HCT116 (cell line): ENCODE data around the gene ZNF554. TPM values are rescaled to one million over a fixed set of nuclear protein-coding genes. Genes with fewer than 3 reads are reported as not detected.

Experiments used
- ATAC-seq: fragments of 200-7000 bp; cut with Tn5 transposase; 2 replicates; pipeline ENCODE4 v1.9.1; 2020; ENCODE audit warnings: mild to moderate bottlenecking, moderate library complexity
- BruUV-seq: library from RNA; stranded (reverse); fragments of 400-500 nt; replicated peaks from 2 replicates; lab custom pipeline; 2021; lab: Mats Ljungman, UMichigan
- CTCF ChIA-PET: fragments of 300-600 bp; sonication (Branson Sonifier 250); formaldehyde crosslinking; loops from one replicate; lab custom pipeline; 2021; ENCODE audit warnings: antibody characterized with exemption; lab: Charles Lee
- POLR2A ChIA-PET: fragments of 300-600, 350-600 bp; sonication (Branson Sonifier 250); formaldehyde crosslinking; loops from one replicate; lab custom pipeline; 2021; ENCODE audit warnings: antibody characterized with exemption; lab: Charles Lee
- RAD21 ChIA-PET, 2 experiments: fragments of 300-600 bp; sonication (Branson Sonifier 250); formaldehyde crosslinking; loops; one replicate each; lab custom pipeline; 2023; ENCODE audit warnings: low total read pairs in 2 of 2; ENCODE audit not compliant: uncharacterized antibody in 2 of 2, unreplicated experiment in 2 of 2, low non-redundant PET in 1 of 2; lab: Charles Lee
- DNase-seq: peaks from one replicate; pipeline ENCODE4 v3.0.0-alpha.2; 2010; ENCODE audit warnings: low read depth, low spot score
- H2AFZ ChIP-seq: fragments of 200-600 bp; shearing (Covaris generic), sonication (generic); 2 replicates; pipeline ENCODE4 v1.6.1; 2017; ENCODE audit warnings: low read depth, mixed run types, mixed read lengths, antibody characterized with exemption, low read length; ENCODE audit not compliant: poor library complexity, severe bottlenecking
- H3K27ac ChIP-seq: 2 replicates; pipeline ENCODE4 v1.5.1; 2012; ENCODE audit warnings: low read depth, low read length
- H3K27me3 ChIP-seq: fragments of 200-600 bp; sonication (generic); 2 replicates; pipeline ENCODE4 v1.6.1; 2016; ENCODE audit warnings: mixed run types, low read length, mixed read lengths; ENCODE audit not compliant: insufficient read depth
- H3K36me3 ChIP-seq, 2 experiments: fragments of 200-500 bp in 1 of 2; fragments of 200-600 bp in 1 of 2; sonication (Bioruptor generic) in 1 of 2; sonication (generic) in 1 of 2; 2 replicates each; pipeline versions ENCODE4 v1.5.1 to v1.6.1; 2014 to 2016; ENCODE audit warnings: low read length in 2 of 2, inconsistent platforms in 1 of 2, mixed read lengths in 1 of 2, mixed run types in 1 of 2; ENCODE audit not compliant: insufficient read depth in 2 of 2, control insufficient read depth in 1 of 2
- H3K4me1 ChIP-seq, 2 experiments: fragments of 200-600 bp in 1 of 2; sonication (generic) in 1 of 2; 2 replicates each; pipeline versions ENCODE4 v1.5.1 to v1.6.1; 2012 to 2017; ENCODE audit warnings: low read length in 2 of 2, inconsistent platforms in 1 of 2, mild to moderate bottlenecking in 1 of 2, mixed read lengths in 1 of 2, mixed run types in 1 of 2, moderate library complexity in 1 of 2; ENCODE audit not compliant: insufficient read depth in 2 of 2, control insufficient read depth in 1 of 2
- H3K4me2 ChIP-seq: fragments of 200-600 bp; sonication (generic); 2 replicates; pipeline ENCODE4 v1.6.1; 2017; ENCODE audit warnings: mixed run types, low read length, mixed read lengths
- H3K4me3 ChIP-seq, 2 experiments: fragments of 200-600 bp in 1 of 2; sonication (generic) in 1 of 2; replicated peaks in 1 of 2; 2 replicates each; pipeline ENCODE4 v1.5.1; 2011 to 2016; ENCODE audit warnings: low read length in 2 of 2, control low read depth in 1 of 2, low read depth in 1 of 2, mild to moderate bottlenecking in 1 of 2, mixed read lengths in 1 of 2, mixed run types in 1 of 2
- H3K79me2 ChIP-seq: fragments of 200-600 bp; sonication (generic); 2 replicates; pipeline ENCODE4 v1.6.1; 2017; ENCODE audit warnings: mild to moderate bottlenecking, mixed run types, low read length, moderate library complexity, mixed read lengths; ENCODE audit not compliant: insufficient read depth
- H3K9ac ChIP-seq: fragments of 200-600 bp; sonication (generic); 2 replicates; pipeline ENCODE4 v1.6.1; 2016; ENCODE audit warnings: low read length, mixed read lengths
- H3K9me2 ChIP-seq: fragments of 200-600 bp; sonication (generic), shearing (Covaris generic); 2 replicates; pipeline ENCODE4 v1.6.1; 2017; ENCODE audit warnings: mixed run types, mild to moderate bottlenecking, moderate library complexity; ENCODE audit not compliant: insufficient read depth
- H3K9me3 ChIP-seq, 2 experiments: fragments of 200-500 bp in 1 of 2; fragments of 200-600 bp in 1 of 2; sonication (Bioruptor generic) in 1 of 2; sonication (generic) in 1 of 2; 2 replicates each; pipeline ENCODE4 v1.6.1; 2014 to 2017; ENCODE audit warnings: low read length in 2 of 2, mixed read lengths in 2 of 2, inconsistent platforms in 1 of 2, low read depth in 1 of 2, mild to moderate bottlenecking in 1 of 2, mixed run types in 1 of 2, moderate library complexity in 1 of 2; ENCODE audit not compliant: control insufficient read depth in 1 of 2, insufficient read depth in 1 of 2
- H4K20me1 ChIP-seq: fragments of 200-600 bp; sonication (generic), shearing (Covaris generic); 2 replicates; pipeline ENCODE4 v1.6.1; 2017; ENCODE audit warnings: mixed run types, mild to moderate bottlenecking, moderate library complexity; ENCODE audit not compliant: insufficient read depth
- ATF3 ChIP-seq: IDR thresholded peaks from 2 replicates; pipeline ENCODE4 v1.6.1; 2012
- CBX3 ChIP-seq: IDR thresholded peaks from 2 replicates; pipeline ENCODE4 v1.6.1; 2012; ENCODE audit warnings: low read depth
- CEBPB ChIP-seq: IDR thresholded peaks from 2 replicates; pipeline ENCODE4 v1.6.1; 2012; ENCODE audit warnings: low read depth
- CTCF ChIP-seq, 3 experiments: fragments of 200-600 bp in 1 of 3; sonication (generic) in 1 of 3; IDR thresholded peaks in 2 of 3; conservative IDR thresholded peaks in 1 of 3; 2 replicates each; pipeline ENCODE4 v1.5.1; 2012 to 2017; ENCODE audit warnings: low read depth in 2 of 3, low read length in 2 of 3, antibody characterized with exemption in 1 of 3, borderline replicate concordance in 1 of 3, control low read depth in 1 of 3, mild to moderate bottlenecking in 1 of 3, mixed read lengths in 1 of 3, mixed run types in 1 of 3, moderate library complexity in 1 of 3; ENCODE audit not compliant: insufficient read depth in 1 of 3
- EGR1 ChIP-seq: IDR thresholded peaks from 2 replicates; pipeline ENCODE4 v1.6.1; 2012; ENCODE audit warnings: low read depth
- ELF1 ChIP-seq: IDR thresholded peaks from 2 replicates; pipeline ENCODE4 v1.6.1; 2012; ENCODE audit warnings: low read depth, borderline replicate concordance
- EZH2 ChIP-seq: fragments of 200-600 bp; sonication (generic); IDR thresholded peaks from 2 replicates; pipeline ENCODE4 v1.6.1; 2017; ENCODE audit warnings: antibody characterized with exemption, mixed run types
- EZH2phosphoT487 ChIP-seq: fragments of 200-600 bp; IDR thresholded peaks from 2 replicates; pipeline ENCODE4 v1.6.1; 2018; ENCODE audit warnings: antibody characterized with exemption, borderline replicate concordance
- FOSL1 ChIP-seq: IDR thresholded peaks from 2 replicates; pipeline ENCODE4 v1.6.1; 2012; ENCODE audit warnings: low read depth
- POLR2A ChIP-seq: IDR thresholded peaks from 2 replicates; pipeline ENCODE4 v1.7.0; 2011; ENCODE audit warnings: borderline replicate concordance; ENCODE audit not compliant: insufficient read depth, insufficient read length; ENCODE audit errors: extremely low read depth
- POLR2AphosphoS5 ChIP-seq: IDR thresholded peaks from 2 replicates; pipeline ENCODE4 v1.6.1; 2011; ENCODE audit warnings: mild to moderate bottlenecking, low read depth, low read length, moderate library complexity
- RAD21 ChIP-seq: IDR thresholded peaks from 2 replicates; pipeline ENCODE4 v1.6.1; 2012; ENCODE audit warnings: low read depth, mild to moderate bottlenecking
- SRF ChIP-seq: IDR thresholded peaks from 2 replicates; pipeline ENCODE4 v1.6.1; 2012; ENCODE audit warnings: low read depth
- TCF7L2 ChIP-seq: IDR thresholded peaks from 2 replicates; pipeline ENCODE4 v1.7.0; 2011; ENCODE audit warnings: borderline replicate concordance, inconsistent platforms; ENCODE audit not compliant: insufficient read depth, insufficient read length; ENCODE audit errors: extremely low read depth
- YY1 ChIP-seq: IDR thresholded peaks from 2 replicates; pipeline ENCODE4 v1.6.1; 2011; ENCODE audit warnings: low read length, low read depth, moderate library complexity, mild to moderate bottlenecking; ENCODE audit not compliant: insufficient replicate concordance; ENCODE audit errors: extremely low read depth
- ZFX ChIP-seq: fragments of 450-650 bp; IDR thresholded peaks from 2 replicates; pipeline ENCODE4 v1.6.1; 2017
- ZNF274 ChIP-seq: fragments of 200-500 bp; sonication (Bioruptor generic); IDR thresholded peaks from 2 replicates; pipeline ENCODE4 v1.6.1; 2014; ENCODE audit warnings: mild to moderate bottlenecking, low read depth, low read length, inconsistent platforms
- intact Hi-C: fragments of 100-400 bp; cut with micrococcal nuclease; formaldehyde crosslinking; loops from 2 replicates; pipeline ENCODE4 v1.10.0; 2022
- total RNA-seq: library from RNA; stranded (reverse); gene quantifications from one replicate; pipeline ENCODE4 v1.2.1, GENCODE V29; 2021; ENCODE audit not compliant: unreplicated experiment
- TF ChIP-seq, protein P1 (sequence below): IDR thresholded peaks from 2 replicates; pipeline ENCODE4 v1.6.1; 2012
- TF ChIP-seq, protein P2 (sequence below): IDR thresholded peaks from 2 replicates; pipeline ENCODE4 v1.6.1; 2011; ENCODE audit warnings: mild to moderate bottlenecking, low read length, moderate library complexity; ENCODE audit not compliant: insufficient replicate concordance; ENCODE audit errors: extremely low read depth
- TF ChIP-seq, protein P3 (sequence below): IDR thresholded peaks from 2 replicates; pipeline ENCODE4 v1.6.1; 2012; ENCODE audit warnings: low read depth

The ZNF554 gene
- total RNA-seq, 1 experiment from 2014 or later: 4.0 TPM

DNA sequence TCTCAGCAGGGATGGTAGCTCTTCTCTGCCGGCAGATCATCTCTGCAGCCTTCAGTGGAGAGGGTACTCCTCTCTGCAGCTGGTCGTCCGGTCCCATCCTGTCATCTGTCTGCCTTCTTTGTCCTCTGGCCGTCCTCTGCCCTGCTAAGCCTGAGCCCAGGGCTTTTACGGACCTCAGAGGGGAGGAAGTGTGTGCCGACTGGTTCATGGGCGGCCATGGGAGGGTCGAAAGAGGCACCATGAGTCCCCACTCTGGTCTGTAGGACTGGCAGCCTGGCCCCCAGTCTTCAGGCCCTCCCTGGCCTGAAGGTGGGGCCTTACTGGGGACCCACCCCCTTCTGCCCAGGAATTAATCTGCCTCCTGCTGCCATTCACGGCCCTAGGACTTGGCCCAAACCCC lies 4.0 kb downstream of the ZNF554 start:
- Histone ChIP-seq H3K4me2 (no peak overlapping the region), H3K36me3 (no peaks in the 10 kb centered on the region), H2AFZ (no peak overlapping the region), H4K20me1 (no peaks in the 10 kb centered on the region), H3K9ac (no peak overlapping the region), H3K4me3 (no peak overlapping the region), H3K9me3 (peaks cover 0 to 1% of the 10 kb centered on the region in 2 experiments; a peak in 1 of 4 replicates), H3K27ac (no peak overlapping the region), H3K27me3 (no peaks in the 10 kb centered on the region), H3K4me1 (peaks cover 3 to 9% of the 10 kb centered on the region in 2 experiments; a peak in 3 of 4 replicates), H3K9me2 (no peaks in the 10 kb centered on the region), H3K79me2 (0 out of 2 replicates have a peak, but pooled peaks cover 4% of the 10 kb centered on the region)
- TF ChIP-seq POLR2AphosphoS5 (no peak), CTCF (IDR thresholded peaks at IDR 0.05 in 2 of 3, conservative IDR thresholded peaks at IDR 0.05 in 1 of 3; ENCODE audit: borderline replicate concordance in 1 of 3, insufficient read depth in 1 of 3, low read depth in 2 of 3, low read length in 2 of 3) (no peak), FOSL1 (no peak), ATF3 (no peak), RAD21 (no peak), CEBPB (no peak), TCF7L2 (no peak), EGR1 (no peak), SRF (no peak), POLR2A (no peak), ZNF274 (no peak), ZFX (no peak), CBX3 (no peak), EZH2 (no peak), EZH2phosphoT487 (no peak), ELF1 (no peak), YY1 (no peak)
- TF ChIP-seq, protein P1, sequence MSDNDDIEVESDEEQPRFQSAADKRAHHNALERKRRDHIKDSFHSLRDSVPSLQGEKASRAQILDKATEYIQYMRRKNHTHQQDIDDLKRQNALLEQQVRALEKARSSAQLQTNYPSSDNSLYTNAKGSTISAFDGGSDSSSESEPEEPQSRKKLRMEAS: no peak
- TF ChIP-seq, protein P2, sequence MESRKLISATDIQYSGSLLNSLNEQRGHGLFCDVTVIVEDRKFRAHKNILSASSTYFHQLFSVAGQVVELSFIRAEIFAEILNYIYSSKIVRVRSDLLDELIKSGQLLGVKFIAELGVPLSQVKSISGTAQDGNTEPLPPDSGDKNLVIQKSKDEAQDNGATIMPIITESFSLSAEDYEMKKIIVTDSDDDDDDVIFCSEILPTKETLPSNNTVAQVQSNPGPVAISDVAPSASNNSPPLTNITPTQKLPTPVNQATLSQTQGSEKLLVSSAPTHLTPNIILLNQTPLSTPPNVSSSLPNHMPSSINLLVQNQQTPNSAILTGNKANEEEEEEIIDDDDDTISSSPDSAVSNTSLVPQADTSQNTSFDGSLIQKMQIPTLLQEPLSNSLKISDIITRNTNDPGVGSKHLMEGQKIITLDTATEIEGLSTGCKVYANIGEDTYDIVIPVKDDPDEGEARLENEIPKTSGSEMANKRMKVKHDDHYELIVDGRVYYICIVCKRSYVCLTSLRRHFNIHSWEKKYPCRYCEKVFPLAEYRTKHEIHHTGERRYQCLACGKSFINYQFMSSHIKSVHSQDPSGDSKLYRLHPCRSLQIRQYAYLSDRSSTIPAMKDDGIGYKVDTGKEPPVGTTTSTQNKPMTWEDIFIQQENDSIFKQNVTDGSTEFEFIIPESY: no peak
- TF ChIP-seq, protein P3, sequence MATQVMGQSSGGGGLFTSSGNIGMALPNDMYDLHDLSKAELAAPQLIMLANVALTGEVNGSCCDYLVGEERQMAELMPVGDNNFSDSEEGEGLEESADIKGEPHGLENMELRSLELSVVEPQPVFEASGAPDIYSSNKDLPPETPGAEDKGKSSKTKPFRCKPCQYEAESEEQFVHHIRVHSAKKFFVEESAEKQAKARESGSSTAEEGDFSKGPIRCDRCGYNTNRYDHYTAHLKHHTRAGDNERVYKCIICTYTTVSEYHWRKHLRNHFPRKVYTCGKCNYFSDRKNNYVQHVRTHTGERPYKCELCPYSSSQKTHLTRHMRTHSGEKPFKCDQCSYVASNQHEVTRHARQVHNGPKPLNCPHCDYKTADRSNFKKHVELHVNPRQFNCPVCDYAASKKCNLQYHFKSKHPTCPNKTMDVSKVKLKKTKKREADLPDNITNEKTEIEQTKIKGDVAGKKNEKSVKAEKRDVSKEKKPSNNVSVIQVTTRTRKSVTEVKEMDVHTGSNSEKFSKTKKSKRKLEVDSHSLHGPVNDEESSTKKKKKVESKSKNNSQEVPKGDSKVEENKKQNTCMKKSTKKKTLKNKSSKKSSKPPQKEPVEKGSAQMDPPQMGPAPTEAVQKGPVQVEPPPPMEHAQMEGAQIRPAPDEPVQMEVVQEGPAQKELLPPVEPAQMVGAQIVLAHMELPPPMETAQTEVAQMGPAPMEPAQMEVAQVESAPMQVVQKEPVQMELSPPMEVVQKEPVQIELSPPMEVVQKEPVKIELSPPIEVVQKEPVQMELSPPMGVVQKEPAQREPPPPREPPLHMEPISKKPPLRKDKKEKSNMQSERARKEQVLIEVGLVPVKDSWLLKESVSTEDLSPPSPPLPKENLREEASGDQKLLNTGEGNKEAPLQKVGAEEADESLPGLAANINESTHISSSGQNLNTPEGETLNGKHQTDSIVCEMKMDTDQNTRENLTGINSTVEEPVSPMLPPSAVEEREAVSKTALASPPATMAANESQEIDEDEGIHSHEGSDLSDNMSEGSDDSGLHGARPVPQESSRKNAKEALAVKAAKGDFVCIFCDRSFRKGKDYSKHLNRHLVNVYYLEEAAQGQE: no peak
- ATAC-seq (no peak), DNase-seq (no peak)
- BruUV-seq: no TSS peak
- RAD21 ChIA-PET: no interaction called here
- POLR2A ChIA-PET: no interaction called here
- CTCF ChIA-PET: no interaction called here
- intact Hi-C loops: no loop called here
